Measurements from ENCODE around the gene TDRD7.

Gene TDRD7

DNA sequence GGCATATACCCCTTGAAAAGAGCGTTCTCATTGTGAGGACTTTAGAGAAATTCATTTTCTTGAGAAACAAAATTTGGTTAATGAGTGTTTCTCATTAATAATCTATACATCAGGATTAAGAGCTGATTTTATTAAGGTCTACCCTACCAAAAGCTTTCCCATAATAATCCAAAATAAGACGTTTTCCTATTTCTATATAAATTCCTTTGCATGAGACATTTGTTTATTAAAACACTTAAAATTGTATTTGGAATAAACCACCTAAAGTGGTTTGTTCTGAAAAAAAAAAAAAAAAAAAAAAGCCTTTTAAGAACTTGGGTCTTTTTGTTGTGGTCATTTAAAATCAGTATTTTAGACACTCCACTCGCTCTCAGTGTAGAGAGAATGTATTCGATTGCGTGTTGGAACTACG lies 88.9 kb downstream of the TDRD7 start:
- TF ChIP-seq GATA3 (IDR thresholded peaks at IDR 0.05; ENCODE audit: low read depth, low read length) (no peak), GATA2 (IDR thresholded peaks at IDR 0.05; ENCODE audit: low read depth, low read length) (no peak)

DNA sequence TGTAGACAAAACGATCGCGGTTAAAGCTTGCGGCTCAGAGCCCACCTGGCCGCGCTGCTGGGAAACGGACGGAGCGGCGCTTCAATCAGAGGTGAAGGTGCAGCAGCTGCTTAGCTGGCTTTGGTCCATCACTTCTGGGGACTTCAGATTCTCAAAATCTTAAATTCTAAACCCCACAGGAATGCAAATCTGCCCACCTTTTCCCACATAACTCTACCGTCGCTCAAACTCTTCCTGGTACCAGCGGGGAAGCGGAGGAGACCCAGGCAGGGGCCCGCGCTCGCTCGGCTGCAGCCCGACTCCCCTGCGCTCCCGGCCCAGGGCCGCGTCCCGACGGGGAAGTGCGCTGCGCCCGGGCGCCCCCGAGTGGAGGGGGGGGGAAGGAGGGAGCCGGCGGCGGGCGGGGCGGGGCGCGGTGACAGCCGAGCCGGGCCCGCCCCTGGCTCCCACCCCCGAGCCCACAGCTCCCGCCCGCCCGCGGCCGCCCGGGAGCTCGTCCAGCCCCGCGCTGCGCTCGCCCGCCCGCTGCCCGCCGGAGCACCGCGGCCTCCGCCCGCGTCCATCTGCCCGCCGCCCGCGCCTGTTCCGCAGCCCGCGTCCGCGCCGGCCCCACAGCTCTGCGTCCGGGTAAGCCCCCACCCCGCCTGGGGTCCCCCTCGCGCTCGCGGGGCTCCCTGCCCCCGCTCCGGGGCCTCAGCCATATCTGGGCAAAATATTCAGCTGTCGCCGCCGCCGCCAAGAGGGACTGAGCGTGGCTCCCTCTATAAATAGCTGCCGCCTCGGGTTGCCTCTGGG lies 89.5 kb downstream of the TDRD7 start, which contains the start of gene TMOD1:
TSS of gene TMOD1 (plus strand) at position 490 of the 795 bp plus-strand sequence. CDS start 22,523 bp downstream, outside the sequence.
- TF ChIP-seq GATA2 (IDR thresholded peaks at IDR 0.05; ENCODE audit: low read depth, low read length), result no peak
- TF ChIP-seq GATA3 (IDR thresholded peaks at IDR 0.05; ENCODE audit: low read depth, low read length), result no peak

DNA sequence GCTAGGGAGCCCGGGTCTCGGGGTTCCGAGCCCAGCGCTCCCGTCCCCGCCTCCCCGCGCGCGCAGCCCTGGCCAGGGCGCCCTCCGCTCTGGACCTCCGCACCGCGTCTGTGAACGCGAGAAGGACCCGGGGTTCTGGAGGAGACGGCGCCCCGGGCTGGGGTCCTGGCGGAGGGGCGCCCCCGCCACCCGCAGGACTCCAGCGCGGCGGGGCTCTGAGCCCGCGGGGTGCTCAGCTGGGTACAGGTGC lies 90.0 kb downstream of the TDRD7 start:
- no peak for TF ChIP-seq GATA2 (IDR thresholded peaks at IDR 0.05; ENCODE audit: low read depth, low read length)
- no peak for TF ChIP-seq GATA3 (IDR thresholded peaks at IDR 0.05; ENCODE audit: low read depth, low read length)

DNA sequence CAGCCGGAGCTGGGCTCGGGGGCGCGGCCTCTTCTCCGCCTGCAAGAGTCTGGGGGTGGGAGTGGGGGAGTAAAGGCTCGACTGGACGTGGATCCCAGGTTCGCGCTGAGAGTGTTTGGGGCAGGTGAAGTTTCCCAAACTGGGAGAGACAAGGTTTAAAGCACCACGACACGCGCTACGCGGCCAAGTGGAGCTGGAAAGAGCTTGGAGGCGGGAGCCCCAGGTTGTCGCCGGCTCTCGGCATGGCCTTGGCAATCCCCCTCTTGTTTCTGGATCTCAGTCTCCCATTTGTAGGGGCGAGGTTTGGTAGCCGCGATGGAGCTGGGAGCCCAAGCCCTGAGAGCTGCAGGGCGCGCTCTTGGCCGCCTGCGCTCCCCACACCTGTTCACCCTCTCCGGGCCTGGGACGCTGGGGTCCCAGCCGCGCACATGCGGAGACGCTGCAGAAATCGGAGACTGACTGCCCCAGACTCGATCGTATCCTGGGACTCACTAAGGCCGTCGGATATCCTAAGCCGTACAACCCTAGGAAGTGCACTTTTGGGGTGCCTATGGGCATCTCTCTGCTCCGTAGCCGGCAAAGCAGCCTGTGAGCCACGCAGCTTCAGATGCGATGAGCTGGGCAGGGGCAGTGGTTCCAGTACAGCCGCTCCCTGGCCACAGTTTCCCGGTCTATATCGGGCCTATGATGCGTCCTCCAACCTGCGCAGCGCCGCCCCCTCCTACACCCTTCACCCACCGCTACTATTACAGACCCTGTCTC lies 90.5 kb downstream of the TDRD7 start:
- TF ChIP-seq GATA3 (IDR thresholded peaks at IDR 0.05; ENCODE audit: low read depth, low read length), result no peak
- no peak for TF ChIP-seq GATA2 (IDR thresholded peaks at IDR 0.05; ENCODE audit: low read depth, low read length)

DNA sequence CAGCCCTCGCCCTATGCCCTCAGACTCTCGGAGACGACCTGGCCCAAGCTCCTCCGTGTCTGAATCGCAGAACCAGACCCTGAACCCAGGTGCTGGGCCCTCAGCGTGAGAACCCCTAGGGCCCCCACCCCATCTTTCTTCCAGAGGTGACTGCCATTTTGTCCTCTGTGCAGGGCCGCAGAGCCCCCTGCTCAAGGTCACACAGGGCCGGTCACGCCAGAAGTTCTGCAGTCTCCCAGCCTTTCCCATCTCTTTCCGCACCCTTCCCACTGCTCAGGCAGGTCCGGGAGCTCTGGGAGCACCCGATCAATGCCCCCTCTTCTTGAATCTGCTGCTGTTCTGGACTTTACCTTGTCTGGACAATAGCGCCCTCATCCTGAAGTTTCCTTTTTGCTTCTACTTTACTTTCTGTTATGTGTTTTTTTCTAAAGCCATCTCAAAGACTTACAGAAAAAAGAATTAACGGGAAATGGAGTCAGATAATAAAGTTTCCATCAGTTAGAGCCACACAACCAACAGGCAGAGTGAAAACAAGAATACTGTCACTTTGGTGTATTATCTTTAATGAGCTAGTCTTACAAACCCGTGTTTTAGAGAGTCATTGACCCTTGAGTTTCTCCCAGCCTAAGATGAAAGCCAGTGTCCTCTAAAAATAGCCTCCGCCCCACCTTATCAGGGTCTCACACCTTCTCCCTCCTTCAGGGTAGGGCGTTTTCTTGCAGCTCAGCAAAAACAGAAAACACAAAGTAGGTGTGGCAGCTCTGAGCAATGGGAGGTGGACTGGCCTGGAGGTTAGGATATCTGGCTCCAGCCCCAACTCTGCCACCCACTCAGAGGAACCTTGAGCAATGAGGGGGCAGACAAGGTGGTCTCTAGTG lies 91.3 kb downstream of the TDRD7 start:
- TF ChIP-seq GATA3 (IDR thresholded peaks at IDR 0.05; ENCODE audit: low read depth, low read length) (no peak), GATA2 (IDR thresholded peaks at IDR 0.05; ENCODE audit: low read depth, low read length) (no peak)

DNA sequence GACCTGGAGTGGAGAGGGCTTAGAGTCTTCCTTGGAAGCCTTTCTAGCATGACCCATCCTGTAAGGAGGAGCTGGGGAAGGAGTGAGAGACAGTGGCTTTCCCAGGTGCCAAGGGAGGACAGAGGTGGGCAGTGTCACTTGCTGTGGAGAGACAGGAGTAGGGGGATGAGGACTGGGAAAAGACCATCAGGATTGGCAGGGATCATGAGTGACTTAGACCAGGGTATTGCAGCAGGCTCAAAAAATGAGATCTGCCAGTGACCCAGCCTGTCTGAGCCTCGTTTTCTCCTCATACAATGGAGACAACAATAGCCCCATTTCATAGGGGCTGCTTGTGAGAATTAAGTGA lies 91.9 kb downstream of the TDRD7 start:
- TF ChIP-seq GATA3 (IDR thresholded peaks at IDR 0.05; ENCODE audit: low read depth, low read length) (no peak), GATA2 (IDR thresholded peaks at IDR 0.05; ENCODE audit: low read depth, low read length) (no peak)

DNA sequence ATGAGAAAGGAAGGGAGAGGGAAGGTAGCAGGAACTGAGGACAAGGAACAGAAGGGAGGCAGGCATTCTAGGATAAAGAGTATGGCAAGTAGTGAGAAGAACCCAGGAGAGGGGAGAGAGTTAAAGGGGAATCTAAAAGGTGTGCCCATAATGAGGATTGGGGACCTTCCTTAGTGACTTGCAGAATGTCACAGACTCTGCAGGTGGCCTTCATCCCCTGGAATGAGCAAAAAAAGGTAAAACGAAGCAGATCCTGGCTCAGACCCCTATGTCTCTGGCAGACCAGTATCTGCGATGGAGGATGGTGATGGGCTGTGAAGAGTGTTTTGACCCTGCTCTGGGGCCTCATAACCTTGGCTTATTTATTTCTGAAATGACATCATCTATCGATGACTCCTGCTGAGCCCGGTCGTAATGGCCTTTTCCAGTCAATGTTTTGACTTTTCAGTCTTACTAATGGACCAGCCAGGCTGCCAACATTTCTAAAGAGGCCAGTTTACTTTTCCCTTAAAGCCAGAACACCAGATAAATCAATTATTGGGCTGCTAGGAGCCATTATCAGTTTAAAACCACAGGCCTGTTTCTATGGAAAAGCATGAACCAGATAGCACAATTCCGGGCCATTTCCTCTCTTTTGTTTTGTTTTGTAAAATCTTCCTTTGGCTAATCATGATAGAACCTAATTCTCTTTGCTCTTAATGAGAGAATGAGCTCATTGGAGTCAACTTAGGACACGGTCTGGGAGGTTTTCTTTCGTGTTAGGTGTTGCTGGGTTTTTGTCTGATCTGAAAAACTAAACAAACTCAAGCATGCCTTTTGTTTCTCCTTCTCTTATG lies 92.7 kb downstream of the TDRD7 start:
- TF ChIP-seq GATA3 (IDR thresholded peaks at IDR 0.05; ENCODE audit: low read depth, low read length) (peak; percentile 77), GATA2 (IDR thresholded peaks at IDR 0.05; ENCODE audit: low read depth, low read length) (peak; percentile 83)

DNA sequence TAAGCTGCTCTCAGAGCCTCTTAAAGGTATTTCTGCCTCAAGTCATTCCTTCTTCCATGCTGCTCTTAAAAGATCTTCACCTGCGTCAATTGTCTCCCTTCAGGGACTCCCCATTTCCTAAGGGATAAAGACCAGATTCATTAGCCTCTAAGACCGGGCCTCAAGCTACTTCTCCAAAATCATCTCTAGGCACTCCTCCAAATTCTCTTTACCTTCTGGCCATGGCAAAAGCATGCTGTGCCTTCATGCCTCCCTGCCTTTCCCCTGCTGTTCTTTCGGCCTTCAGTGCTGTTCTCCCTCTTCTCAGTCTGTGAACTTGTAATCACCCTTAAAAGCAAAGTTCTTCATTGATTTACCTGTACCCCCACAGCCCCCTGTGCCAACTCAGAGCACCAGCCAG lies 93.9 kb downstream of the TDRD7 start:
- TF ChIP-seq GATA2 (IDR thresholded peaks at IDR 0.05; ENCODE audit: low read depth, low read length) (no peak), GATA3 (IDR thresholded peaks at IDR 0.05; ENCODE audit: low read depth, low read length) (no peak)

DNA sequence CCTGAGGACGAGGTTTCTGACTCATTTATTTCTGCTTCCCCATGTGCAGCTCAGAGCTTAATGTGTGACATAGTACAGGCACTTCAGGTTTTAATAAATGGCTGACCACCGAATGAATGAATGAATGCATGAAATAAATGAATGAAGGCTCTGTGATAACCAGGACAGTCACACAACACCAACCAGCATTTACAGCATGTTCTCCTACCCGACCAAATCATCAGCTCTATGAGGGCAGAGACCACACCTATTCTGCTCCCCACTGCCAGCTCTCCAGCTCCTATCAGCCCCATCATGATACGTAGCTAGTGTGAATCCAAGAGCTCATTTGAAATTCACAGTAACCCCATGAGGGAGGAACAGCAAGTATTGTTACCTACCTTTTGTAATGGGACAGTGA lies 94.4 kb downstream of the TDRD7 start:
- no peak for TF ChIP-seq GATA3 (IDR thresholded peaks at IDR 0.05; ENCODE audit: low read depth, low read length)
- TF ChIP-seq GATA2 (IDR thresholded peaks at IDR 0.05; ENCODE audit: low read depth, low read length), result no peak

DNA sequence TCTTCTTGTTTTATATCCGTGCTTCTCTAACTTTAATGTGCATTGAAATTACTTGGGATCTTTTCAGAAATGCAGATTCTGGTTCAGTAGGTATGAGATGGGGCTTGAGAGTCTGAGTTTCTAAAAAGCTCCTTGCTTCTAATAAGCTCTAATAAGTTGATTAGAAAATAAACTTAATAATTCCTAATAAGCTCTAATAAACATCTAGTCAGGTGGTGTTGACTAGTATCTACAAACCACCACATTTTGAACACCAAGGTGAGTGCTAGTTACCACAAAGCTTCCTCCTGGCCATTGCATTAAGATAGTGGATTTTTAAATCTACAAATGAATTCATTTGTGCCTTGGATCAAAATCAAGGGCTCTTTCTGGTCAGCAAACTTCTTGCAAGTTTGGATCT lies 94.9 kb downstream of the TDRD7 start:
- no peak for TF ChIP-seq GATA2 (IDR thresholded peaks at IDR 0.05; ENCODE audit: low read depth, low read length)
- no peak for TF ChIP-seq GATA3 (IDR thresholded peaks at IDR 0.05; ENCODE audit: low read depth, low read length)

DNA sequence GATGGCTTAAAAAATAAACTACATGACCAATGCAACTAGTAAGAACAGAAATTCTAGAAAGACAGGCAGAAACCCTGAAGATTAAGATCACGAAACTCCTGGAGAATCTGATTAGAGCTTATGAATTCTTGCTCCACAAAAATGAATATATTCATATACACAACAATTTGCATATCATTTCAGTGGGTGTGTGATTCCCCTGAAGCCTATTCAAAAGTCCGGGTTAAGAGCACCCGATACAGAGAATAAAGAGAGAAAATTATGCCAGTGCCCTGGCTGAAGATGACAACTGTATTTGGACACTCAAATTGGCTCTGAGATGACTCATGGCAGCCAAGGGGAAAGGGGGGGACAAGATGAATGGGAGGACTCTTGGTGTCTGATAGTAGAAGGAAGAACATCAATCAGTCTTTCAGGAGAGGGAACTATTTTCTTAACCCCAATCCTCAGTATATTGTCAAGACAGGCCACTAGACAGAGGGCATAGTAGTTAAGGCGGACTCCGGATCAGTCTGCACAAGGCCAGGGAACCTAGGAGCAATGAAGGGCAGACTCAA lies 95.6 kb downstream of the TDRD7 start:
- TF ChIP-seq GATA2 (IDR thresholded peaks at IDR 0.05; ENCODE audit: low read depth, low read length) (no peak), GATA3 (IDR thresholded peaks at IDR 0.05; ENCODE audit: low read depth, low read length) (no peak)

DNA sequence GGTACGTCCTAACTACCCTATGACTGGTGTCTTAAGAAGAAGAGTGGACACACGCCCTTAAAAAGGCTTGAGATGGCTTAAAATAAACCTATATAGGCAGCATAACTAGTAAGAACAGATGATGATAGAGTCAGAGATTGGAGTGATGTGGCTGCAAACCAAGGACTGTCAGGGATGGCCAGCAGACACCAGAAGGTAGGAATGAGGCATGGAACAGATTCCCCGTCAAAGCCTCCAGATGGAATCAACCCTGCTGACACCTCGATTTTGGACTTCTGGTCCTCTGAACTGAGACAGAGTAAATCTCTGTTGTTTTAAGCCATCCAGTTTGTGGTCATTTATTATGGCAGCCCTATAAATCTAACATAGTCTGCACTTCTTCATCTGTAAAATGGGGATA lies 97.0 kb downstream of the TDRD7 start:
- no peak for TF ChIP-seq GATA3 (IDR thresholded peaks at IDR 0.05; ENCODE audit: low read depth, low read length)
- TF ChIP-seq GATA2 (IDR thresholded peaks at IDR 0.05; ENCODE audit: low read depth, low read length), result no peak

Data from SH-SY5Y (cell line).